Peyer's patch (tissue), 4 donors: Measurements from ENCODE around the gene SPINT3.

ENCODE experiments used
- POLR2A ChIP-seq, 2 donors: fragments of 450-650 bp; IDR thresholded peaks; one replicate each; pipeline ENCODE4 v1.5.1; 2017; ENCODE audit warnings: antibody characterized with exemption in 2 of 2, mild to moderate bottlenecking in 2 of 2, moderate library complexity in 2 of 2
- TF ChIP-seq, protein P1 (sequence below), 6 experiments: fragments of 450-650 bp in 4 of 6; fragments of 200-600 bp in 2 of 6; sonication (generic) in 1 of 6; IDR thresholded peaks; one replicate each; pipeline ENCODE4 v1.5.1; 2017 to 2019; ENCODE audit warnings: antibody characterized with exemption in 6 of 6, mild to moderate bottlenecking in 3 of 6, moderate library complexity in 1 of 6

DNA sequence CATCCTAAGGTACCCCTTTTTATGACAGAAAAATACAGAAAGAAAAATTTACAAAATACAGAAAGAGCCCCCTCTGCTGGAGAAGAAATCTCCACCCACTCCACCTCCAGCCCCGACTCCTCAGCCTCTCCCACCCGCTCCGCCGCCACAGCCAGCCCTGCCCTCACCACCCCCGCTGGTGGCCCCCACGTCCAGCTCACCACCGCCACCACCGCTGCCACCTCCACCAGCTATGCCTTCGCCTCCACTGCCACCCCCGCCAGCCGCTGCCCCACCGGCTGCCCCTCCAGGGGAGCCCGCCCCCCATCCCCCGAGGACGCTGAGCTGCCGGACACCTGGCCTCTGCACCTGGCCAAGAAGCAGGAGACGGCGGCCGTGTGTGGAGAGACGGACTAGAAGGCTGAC, 28.2 kb downstream of the SPINT3 start:
- TF ChIP-seq, protein P1, sequence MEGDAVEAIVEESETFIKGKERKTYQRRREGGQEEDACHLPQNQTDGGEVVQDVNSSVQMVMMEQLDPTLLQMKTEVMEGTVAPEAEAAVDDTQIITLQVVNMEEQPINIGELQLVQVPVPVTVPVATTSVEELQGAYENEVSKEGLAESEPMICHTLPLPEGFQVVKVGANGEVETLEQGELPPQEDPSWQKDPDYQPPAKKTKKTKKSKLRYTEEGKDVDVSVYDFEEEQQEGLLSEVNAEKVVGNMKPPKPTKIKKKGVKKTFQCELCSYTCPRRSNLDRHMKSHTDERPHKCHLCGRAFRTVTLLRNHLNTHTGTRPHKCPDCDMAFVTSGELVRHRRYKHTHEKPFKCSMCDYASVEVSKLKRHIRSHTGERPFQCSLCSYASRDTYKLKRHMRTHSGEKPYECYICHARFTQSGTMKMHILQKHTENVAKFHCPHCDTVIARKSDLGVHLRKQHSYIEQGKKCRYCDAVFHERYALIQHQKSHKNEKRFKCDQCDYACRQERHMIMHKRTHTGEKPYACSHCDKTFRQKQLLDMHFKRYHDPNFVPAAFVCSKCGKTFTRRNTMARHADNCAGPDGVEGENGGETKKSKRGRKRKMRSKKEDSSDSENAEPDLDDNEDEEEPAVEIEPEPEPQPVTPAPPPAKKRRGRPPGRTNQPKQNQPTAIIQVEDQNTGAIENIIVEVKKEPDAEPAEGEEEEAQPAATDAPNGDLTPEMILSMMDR (IDR thresholded peaks at IDR 0.05): peak in 1 of 6 experiments; percentile 10
- no peak for TF ChIP-seq POLR2A (IDR thresholded peaks at IDR 0.05)
